Neural cell (in vitro differentiated cells): ENCODE measurements around the gene TPST1.

Experiments used
- EP300 ChIP-seq: fragments of 450-650 bp; conservative IDR thresholded peaks from 2 replicates; pipeline ENCODE4 v1.6.1; 2014; ENCODE audit warnings: antibody characterized with exemption, mild to moderate bottlenecking, moderate library complexity; ENCODE audit not compliant: poor library complexity, severe bottlenecking
- EZH2 ChIP-seq: fragments of 200-600, 300-800 bp; shearing (Covaris generic), sonication (generic); IDR thresholded peaks from 2 replicates; pipeline ENCODE4 v1.6.1; 2014; ENCODE audit warnings: antibody characterized with exemption, low read length, borderline replicate concordance, mild to moderate bottlenecking; ENCODE audit not compliant: insufficient read depth, poor library complexity, severe bottlenecking
- MXI1 ChIP-seq: fragments of 450-650 bp; conservative IDR thresholded peaks from 2 replicates; pipeline ENCODE4 v1.6.1; 2014; ENCODE audit warnings: antibody characterized with exemption, mild to moderate bottlenecking; ENCODE audit not compliant: poor library complexity, severe bottlenecking
- POLR2AphosphoS5 ChIP-seq: IDR thresholded peaks from 2 replicates; pipeline ENCODE4 v1.6.1; 2012
- RAD21 ChIP-seq: fragments of 450-650 bp; conservative IDR thresholded peaks from 2 replicates; pipeline ENCODE4 v1.6.1; 2014; ENCODE audit warnings: antibody characterized with exemption, mild to moderate bottlenecking, moderate library complexity
- SMC3 ChIP-seq: fragments of 450-650 bp; conservative IDR thresholded peaks from 2 replicates; pipeline ENCODE4 v1.6.1; 2014; ENCODE audit warnings: antibody characterized with exemption, mild to moderate bottlenecking, moderate library complexity; ENCODE audit not compliant: poor library complexity
- TAF1 ChIP-seq: IDR thresholded peaks from 2 replicates; pipeline ENCODE4 v1.6.1; 2012; ENCODE audit warnings: low read depth
- TF ChIP-seq, protein P1 (sequence below): fragments of 450-650 bp; IDR thresholded peaks from 2 replicates; pipeline ENCODE4 v1.5.1; 2014; ENCODE audit warnings: antibody characterized with exemption, mild to moderate bottlenecking, moderate library complexity; ENCODE audit not compliant: poor library complexity, severe bottlenecking
- TF ChIP-seq, protein P2 (sequence below): IDR thresholded peaks from 2 replicates; pipeline ENCODE4 v1.6.1; 2012; ENCODE audit warnings: borderline replicate concordance

DNA sequence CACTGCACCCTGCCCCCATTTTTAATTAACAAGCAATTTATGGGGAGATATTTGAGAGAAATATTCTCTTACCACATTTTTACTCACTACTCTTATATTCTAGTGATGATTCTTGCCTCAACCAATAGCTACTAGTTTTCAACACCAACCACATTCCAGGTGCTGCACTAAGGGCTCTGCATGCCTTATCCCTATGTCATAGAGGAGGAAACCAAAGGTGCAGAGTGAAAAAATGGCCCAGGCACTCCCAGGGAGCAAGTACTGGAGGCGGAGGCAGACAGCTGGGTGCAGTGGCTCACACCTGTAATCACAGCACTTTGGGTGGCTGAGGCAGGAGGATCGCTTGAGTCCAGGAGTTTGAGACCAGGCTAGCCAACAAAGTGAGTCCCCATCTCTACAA is 35.5 kb upstream of the TPST1 start:
- TF ChIP-seq RAD21 (no peak), POLR2AphosphoS5 (no peak), EP300 (no peak), EZH2 (no peak), TAF1 (no peak), SMC3 (no peak), MXI1 (no peak)
- TF ChIP-seq, protein P1, sequence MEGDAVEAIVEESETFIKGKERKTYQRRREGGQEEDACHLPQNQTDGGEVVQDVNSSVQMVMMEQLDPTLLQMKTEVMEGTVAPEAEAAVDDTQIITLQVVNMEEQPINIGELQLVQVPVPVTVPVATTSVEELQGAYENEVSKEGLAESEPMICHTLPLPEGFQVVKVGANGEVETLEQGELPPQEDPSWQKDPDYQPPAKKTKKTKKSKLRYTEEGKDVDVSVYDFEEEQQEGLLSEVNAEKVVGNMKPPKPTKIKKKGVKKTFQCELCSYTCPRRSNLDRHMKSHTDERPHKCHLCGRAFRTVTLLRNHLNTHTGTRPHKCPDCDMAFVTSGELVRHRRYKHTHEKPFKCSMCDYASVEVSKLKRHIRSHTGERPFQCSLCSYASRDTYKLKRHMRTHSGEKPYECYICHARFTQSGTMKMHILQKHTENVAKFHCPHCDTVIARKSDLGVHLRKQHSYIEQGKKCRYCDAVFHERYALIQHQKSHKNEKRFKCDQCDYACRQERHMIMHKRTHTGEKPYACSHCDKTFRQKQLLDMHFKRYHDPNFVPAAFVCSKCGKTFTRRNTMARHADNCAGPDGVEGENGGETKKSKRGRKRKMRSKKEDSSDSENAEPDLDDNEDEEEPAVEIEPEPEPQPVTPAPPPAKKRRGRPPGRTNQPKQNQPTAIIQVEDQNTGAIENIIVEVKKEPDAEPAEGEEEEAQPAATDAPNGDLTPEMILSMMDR, result no peak
- TF ChIP-seq, protein P2, sequence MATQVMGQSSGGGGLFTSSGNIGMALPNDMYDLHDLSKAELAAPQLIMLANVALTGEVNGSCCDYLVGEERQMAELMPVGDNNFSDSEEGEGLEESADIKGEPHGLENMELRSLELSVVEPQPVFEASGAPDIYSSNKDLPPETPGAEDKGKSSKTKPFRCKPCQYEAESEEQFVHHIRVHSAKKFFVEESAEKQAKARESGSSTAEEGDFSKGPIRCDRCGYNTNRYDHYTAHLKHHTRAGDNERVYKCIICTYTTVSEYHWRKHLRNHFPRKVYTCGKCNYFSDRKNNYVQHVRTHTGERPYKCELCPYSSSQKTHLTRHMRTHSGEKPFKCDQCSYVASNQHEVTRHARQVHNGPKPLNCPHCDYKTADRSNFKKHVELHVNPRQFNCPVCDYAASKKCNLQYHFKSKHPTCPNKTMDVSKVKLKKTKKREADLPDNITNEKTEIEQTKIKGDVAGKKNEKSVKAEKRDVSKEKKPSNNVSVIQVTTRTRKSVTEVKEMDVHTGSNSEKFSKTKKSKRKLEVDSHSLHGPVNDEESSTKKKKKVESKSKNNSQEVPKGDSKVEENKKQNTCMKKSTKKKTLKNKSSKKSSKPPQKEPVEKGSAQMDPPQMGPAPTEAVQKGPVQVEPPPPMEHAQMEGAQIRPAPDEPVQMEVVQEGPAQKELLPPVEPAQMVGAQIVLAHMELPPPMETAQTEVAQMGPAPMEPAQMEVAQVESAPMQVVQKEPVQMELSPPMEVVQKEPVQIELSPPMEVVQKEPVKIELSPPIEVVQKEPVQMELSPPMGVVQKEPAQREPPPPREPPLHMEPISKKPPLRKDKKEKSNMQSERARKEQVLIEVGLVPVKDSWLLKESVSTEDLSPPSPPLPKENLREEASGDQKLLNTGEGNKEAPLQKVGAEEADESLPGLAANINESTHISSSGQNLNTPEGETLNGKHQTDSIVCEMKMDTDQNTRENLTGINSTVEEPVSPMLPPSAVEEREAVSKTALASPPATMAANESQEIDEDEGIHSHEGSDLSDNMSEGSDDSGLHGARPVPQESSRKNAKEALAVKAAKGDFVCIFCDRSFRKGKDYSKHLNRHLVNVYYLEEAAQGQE, result no peak
